ENCODE data around the gene MIEN1. TPM values are rescaled to one million over a fixed set of nuclear protein-coding genes. Genes with fewer than 3 reads are reported as not detected.
A peak's percentile ranks its signal among the peaks of the same experiment; 100 is the strongest.

MIEN1 gene
- 10 to 100 TPM; 41.0 to 43.8 TPM for total RNA-seq

DNA sequence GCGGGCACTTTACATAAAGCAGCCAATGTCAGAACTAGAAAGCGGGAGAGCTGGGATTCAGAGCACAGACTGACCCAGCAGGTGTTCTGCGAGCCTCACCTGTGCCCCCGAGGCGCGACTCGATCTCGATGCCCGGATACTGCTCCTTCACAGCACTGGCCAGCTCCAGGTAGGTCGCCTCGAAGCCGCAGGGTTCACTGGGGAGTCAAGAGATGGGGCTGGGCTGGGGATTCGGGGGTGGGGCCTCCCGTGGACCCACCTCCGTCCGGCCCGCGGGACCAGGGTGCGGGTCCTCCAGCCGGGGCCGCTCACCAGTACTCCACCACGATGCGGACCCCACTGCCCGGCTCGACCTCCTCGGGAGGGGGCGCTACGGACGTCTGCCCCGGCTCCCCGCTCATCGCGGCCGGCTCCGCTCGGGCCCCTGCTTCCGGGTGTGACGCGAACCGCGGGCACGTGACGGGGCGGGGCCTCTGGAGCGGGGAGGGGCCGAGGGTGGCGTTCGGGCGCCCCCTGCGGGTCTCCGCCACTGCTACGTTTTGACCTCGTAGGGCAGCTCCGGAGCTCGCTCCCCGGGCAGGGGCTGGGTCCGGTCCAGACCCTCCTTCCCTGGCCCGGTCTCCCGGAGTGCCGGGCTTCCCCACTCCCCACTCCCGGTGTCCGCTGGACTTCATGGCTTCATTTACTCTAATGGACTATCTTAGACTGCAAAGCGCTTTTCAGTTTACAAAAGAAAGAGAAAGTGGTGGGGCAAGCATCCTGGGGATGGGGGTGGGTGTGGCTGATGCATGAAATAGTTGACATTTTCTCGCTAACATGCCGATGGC lies at the start of gene MIEN1:
TSS of gene MIEN1 (minus strand) at position 438 of the 827 bp plus-strand sequence. CDS start at position 401, 37 bp downstream.
- Mint-ChIP-seq H3K27me3 (no peaks in the 10 kb centered on the region), H3K36me3 (peaks cover 16% of the 10 kb centered on the region), H3K27ac (peak within 1 kb of the TSS; percentile 73), H3K4me1 (ENCODE audit: low read depth) (peaks cover 12% of the 10 kb centered on the region), H3K9me3 (no peaks in the 10 kb centered on the region), H3K4me3 (peak within 1 kb of the TSS; percentile 88)
- DNase-seq = peak; percentile 95
- ChIA-PET CTCF (interaction anchor here (0.6 to 5.3 kb wide), 43 partner anchors 14 to 297 kb away, joined by 3 to 51 read pairs (median 5); partner anchors contain the start of genes IKZF3, PGAP3, PNMT and PPP1R1B), POLR2A (interaction anchor here (0.6 to 1.6 kb wide), 13 partner anchors 14 to 1062 kb away, joined by 3 to 7 read pairs (median 3); partner anchors contain the start of genes PGAP3 and PSMD3)
- intact Hi-C loops (cut with micrococcal nuclease) = loop anchor here (1.0 to 5.0 kb wide), 4 partner anchors 43 to 137 kb away; partner anchors contain the start of genes PGAP3 and STARD3

DNA sequence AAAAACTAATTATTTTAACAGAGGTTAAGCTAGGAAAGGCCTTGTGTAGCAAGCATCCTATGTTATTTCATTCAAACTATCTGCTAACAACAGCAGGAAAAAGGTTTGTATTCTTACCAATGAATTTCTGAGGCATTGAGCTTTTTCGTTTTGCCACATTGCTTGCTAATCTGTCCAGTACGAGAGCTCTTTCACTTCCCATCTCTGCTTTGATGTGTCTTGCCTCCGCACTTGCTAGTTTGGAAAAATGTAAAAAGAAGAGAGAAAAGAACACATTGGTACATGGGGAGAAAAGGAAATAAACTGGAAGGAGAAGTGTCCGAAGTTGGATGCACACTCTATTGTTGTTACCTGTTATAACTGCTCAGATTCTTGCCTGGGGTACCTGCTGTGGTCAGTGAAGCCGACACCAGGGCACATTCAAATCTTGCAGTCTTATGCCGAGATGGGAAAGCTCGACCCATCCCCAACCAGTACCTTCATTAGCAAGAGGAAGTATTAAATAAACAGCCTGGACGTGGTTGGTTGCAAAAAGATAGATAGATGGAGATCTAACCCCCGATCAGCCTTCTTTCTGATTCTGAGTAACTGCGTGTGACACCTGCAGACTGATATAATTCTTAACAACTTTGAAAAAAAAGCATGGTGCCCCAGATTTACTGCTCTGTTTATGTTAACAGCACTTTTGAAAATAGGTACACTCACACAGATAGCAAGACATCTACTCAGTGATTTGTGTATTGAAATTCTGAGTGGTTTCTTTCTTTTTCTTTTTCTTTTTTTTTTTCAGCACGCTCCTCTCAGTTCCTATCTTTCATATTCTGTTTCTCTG lies 47.4 kb upstream of the MIEN1 start:
- Mint-ChIP-seq H3K4me1 (ENCODE audit: low read depth) (peaks cover 84% of the 10 kb centered on the region), H3K9me3 (no peaks in the 10 kb centered on the region), H3K27ac (peak overlapping the region; percentile 88), H3K27me3 (no peaks in the 10 kb centered on the region), H3K36me3 (peaks cover 36% of the 10 kb centered on the region), H3K4me3 (peak overlapping the region; percentile 80)
- DNase-seq = no peak
- CTCF ChIA-PET = interaction anchor here (0.7 to 3.7 kb wide), 9 partner anchors 11 to 157 kb away, joined by 3 to 14 read pairs (median 5); no protein-coding TSS in a partner anchor
- POLR2A ChIA-PET = interaction anchor here (0.6 to 5.1 kb wide), 14 partner anchors 8 to 786 kb away, joined by 3 to 61 read pairs (median 4); partner anchors contain the start of gene IKZF3
- intact Hi-C loops (cut with micrococcal nuclease) = loop anchor here (1.0 to 5.0 kb wide), 4 partner anchors 7 to 375 kb away; partner anchors contain the start of gene FBXL20

DNA sequence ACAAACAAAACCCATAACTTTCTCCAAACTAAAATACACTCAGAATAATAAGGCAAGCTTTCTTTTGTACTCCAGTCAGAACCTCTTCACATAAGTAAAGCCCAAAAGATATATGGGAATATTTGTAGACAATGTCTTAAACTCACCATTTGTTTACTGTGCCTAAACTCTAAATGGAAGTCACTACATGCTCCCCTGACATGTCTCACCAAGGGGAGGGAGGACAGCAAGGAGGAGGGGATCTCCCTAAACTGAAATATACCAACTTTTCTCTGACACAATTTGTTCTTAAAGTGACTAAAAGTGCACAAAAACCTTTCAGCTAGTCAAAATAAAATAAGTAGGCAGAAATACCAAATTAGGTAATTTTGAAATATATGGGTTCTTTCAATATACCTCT lies 45.9 kb upstream of the MIEN1 start:
- H3K4me1 Mint-ChIP-seq (ENCODE audit: low read depth) = peaks cover 85% of the 10 kb centered on the region
- ChIA-PET POLR2A (interaction anchor here (0.9 to 5.1 kb wide), 10 partner anchors 17 to 788 kb away, joined by 3 to 61 read pairs (median 8); partner anchors contain the start of gene IKZF3), CTCF (interaction anchor here (0.7 to 3.7 kb wide), 8 partner anchors 15 to 155 kb away, joined by 3 to 14 read pairs (median 6); partner anchors contain the start of gene MIEN1)
- peak overlapping the region; percentile 88 for H3K27ac Mint-ChIP-seq
- H3K27me3 Mint-ChIP-seq = no peaks in the 10 kb centered on the region
- H3K36me3 Mint-ChIP-seq = peaks cover 38% of the 10 kb centered on the region
- DNase-seq = peak; percentile 47
- intact Hi-C loops (cut with micrococcal nuclease) = loop anchor here (2.0 to 5.0 kb wide), 2 partner anchors 37 to 374 kb away; partner anchors contain the start of gene FBXL20
- H3K4me3 Mint-ChIP-seq = peak overlapping the region; percentile 80
- H3K9me3 Mint-ChIP-seq = no peaks in the 10 kb centered on the region

DNA sequence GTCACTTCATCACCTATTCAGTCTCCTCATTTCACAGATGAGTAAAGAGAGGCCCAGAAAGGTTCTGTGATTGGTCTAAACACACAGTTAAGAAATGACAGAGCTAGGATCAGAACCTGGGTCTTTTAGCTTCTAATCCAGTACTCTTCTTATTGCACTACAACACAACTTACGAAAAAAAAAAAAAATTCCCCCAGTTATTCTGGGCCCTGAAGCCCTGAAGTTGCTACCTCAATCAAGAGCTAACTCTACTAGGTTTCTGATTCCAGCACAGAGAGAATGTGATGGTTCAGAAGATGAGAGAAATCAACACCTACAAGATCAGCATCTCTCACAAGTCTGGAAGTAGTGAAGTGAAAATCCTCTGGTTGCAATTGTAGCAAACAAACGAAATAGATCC lies 44.7 kb upstream of the MIEN1 start:
- no peak for DNase-seq
- Mint-ChIP-seq H3K9me3 (no peaks in the 10 kb centered on the region), H3K4me1 (ENCODE audit: low read depth) (peaks cover 89% of the 10 kb centered on the region), H3K4me3 (peak overlapping the region; percentile 80), H3K27ac (peak overlapping the region; percentile 88), H3K36me3 (peaks cover 41% of the 10 kb centered on the region), H3K27me3 (no peaks in the 10 kb centered on the region)
- CTCF ChIA-PET = interaction anchor here (0.7 to 3.7 kb wide), 5 partner anchors 10 to 90 kb away, joined by 3 to 14 read pairs (median 4); no protein-coding TSS in a partner anchor
- POLR2A ChIA-PET = interaction anchor here (1.1 to 5.1 kb wide), 8 partner anchors 13 to 90 kb away, joined by 5 to 61 read pairs (median 10); partner anchors contain the start of gene IKZF3
- intact Hi-C loops (cut with micrococcal nuclease) = loop anchor here (1.0 to 5.0 kb wide), 2 partner anchors 92 to 373 kb away; partner anchors contain the start of gene FBXL20

DNA sequence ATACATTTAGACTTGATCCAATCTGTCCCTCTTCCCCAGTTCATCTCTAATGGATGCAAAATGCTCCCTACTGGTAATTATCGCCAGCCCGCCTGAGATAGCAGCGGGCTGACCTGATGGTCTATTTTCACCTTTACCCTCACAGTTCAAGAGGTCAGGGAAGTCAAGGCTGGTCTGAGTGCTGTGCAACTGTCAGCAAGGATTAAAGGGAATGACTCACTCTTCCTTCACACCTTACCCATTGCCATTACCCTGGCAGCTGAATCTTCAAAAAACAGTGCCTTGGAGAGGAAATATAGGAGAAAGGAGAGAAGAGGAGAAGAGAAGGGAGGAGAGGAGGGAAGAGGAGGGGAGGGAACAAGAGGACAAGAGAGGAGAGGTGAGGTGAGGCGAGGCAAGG lies 43.7 kb upstream of the MIEN1 start:
- intact Hi-C loops (cut with micrococcal nuclease) = loop anchor here (5.0 kb wide), 3 partner anchors 153 to 323 kb away; partner anchors contain the start of genes LRRC3C, ORMDL3 and PSMD3
- no peak for DNase-seq
- ChIA-PET POLR2A (interaction anchor here (2.0 to 5.1 kb wide), 4 partner anchors 19 to 45 kb away, joined by 6 to 61 read pairs (median 18); no protein-coding TSS in a partner anchor), CTCF (no interaction called here)
- Mint-ChIP-seq H3K36me3 (peaks cover 43% of the 10 kb centered on the region), H3K27ac (peak overlapping the region; percentile 88), H3K4me1 (ENCODE audit: low read depth) (peaks cover 94% of the 10 kb centered on the region), H3K27me3 (no peaks in the 10 kb centered on the region), H3K9me3 (no peaks in the 10 kb centered on the region), H3K4me3 (peak overlapping the region; percentile 52)

DNA sequence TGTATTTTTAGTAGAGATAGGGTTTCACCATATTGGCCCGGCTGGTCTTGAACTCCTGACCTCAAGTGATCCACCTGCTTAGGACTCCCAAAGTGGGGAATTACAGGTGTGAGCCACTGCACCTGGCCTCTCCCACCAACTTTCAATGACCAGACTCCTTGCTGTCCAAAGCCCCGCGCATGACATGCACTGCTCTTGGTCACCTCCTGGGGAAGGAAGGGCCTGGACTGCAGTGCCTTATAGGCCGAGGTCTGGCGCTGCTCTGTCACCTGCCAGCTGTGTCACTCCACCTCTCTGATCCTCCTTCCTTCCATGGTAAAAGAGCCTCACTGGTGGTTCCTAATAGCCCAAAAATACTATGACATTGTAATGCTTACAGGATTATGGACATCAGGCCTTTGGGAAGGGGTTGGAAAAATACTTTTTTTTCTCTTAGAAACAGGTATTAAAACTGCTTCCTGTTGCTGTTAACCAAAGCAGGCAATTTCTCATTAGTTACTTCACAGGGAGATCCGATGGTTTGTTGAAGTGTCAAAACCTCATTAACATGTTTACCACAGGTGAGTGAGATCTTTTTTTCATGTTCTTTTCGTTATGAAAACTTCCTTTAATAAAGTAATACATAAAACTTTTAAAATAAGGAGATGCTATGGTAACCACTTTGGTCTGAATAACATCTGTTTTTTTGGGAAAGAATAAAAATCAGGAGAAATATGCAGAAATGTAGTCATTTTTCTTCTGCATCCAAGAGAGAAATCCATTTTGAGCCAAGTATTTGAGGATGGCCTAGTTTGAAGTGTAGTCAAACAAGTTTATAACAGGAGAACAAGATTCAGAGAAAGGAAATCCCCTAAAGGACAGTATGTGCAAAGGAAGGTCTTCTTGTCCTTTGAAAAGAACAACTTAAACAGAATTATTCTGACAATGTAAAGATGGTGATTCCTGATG lies 42.9 kb upstream of the MIEN1 start:
- ChIA-PET POLR2A (interaction anchor here (0.9 to 5.1 kb wide), 7 partner anchors 15 to 46 kb away, joined by 3 to 61 read pairs (median 6); no protein-coding TSS in a partner anchor), CTCF (interaction anchor here (0.9 kb wide), 1 partner anchor 15 kb away, joined by 3 read pairs; no protein-coding TSS in a partner anchor)
- no peaks in the 10 kb centered on the region for H3K9me3 Mint-ChIP-seq
- peaks cover 95% of the 10 kb centered on the region for H3K4me1 Mint-ChIP-seq (ENCODE audit: low read depth)
- peak overlapping the region; percentile 80 for H3K27ac Mint-ChIP-seq
- H3K36me3 Mint-ChIP-seq = peaks cover 48% of the 10 kb centered on the region
- intact Hi-C loops (cut with micrococcal nuclease) = loop anchor here (5.0 kb wide), 3 partner anchors 154 to 324 kb away; partner anchors contain the start of genes LRRC3C, ORMDL3 and PSMD3
- peak overlapping the region; percentile 18 for H3K4me3 Mint-ChIP-seq
- H3K27me3 Mint-ChIP-seq = no peaks in the 10 kb centered on the region
- no peak for DNase-seq

DNA sequence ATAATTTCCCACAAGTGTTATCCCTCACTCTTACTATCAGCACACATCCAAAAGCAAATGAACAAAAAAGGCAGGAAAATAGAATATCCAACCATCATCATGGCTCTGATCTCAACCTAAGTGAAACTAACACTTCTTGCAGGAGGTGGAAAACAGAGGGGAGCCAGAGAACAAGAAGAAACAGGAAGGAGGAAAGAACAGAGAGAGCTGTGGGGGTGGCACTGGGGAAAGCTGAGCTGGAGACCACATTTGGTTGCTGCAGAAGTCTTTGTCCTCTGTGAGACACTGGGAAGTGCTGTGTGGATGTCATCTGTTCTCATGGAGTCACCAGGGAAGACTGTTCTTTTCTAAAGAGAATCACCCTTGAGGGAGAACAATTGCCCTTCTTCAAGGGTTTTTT lies 42.1 kb upstream of the MIEN1 start:
- peaks cover 52% of the 10 kb centered on the region for H3K36me3 Mint-ChIP-seq
- CTCF ChIA-PET = interaction anchor here (0.9 to 1.0 kb wide), 2 partner anchors 14 to 19 kb away, joined by 3 read pairs; no protein-coding TSS in a partner anchor

GRCh38 chr17:39769974-39770587 lies 39.7 kb upstream of the MIEN1 start:
- H3K9me3 Mint-ChIP-seq = no peaks in the 10 kb centered on the region
- no peak overlapping the region for H3K4me3 Mint-ChIP-seq
- ChIA-PET POLR2A (interaction anchor here (1.1 to 2.2 kb wide), 11 partner anchors 7 to 97 kb away, joined by 3 to 42 read pairs (median 7); partner anchors contain the start of gene IKZF3), CTCF (interaction anchor here (0.6 to 2.0 kb wide), 13 partner anchors 9 to 149 kb away, joined by 3 to 16 read pairs (median 5); partner anchors contain the start of genes IKZF3 and MIEN1)
- H3K36me3 Mint-ChIP-seq = peaks cover 59% of the 10 kb centered on the region
- H3K27me3 Mint-ChIP-seq = no peaks in the 10 kb centered on the region
- intact Hi-C loops (cut with micrococcal nuclease) = loop anchor here (1.0 to 5.0 kb wide), 7 partner anchors 8 to 327 kb away; partner anchors contain the start of genes LRRC3C, ORMDL3 and PSMD3
- peak; percentile 82 for DNase-seq
- peaks cover 96% of the 10 kb centered on the region for H3K4me1 Mint-ChIP-seq (ENCODE audit: low read depth)
- H3K27ac Mint-ChIP-seq = peak overlapping the region; percentile 85

More for the DNA sequence above, 42.1 kb upstream of the MIEN1 start:
- peak overlapping the region; percentile 28 for H3K4me3 Mint-ChIP-seq
- H3K4me1 Mint-ChIP-seq (ENCODE audit: low read depth) = peaks cover 93% of the 10 kb centered on the region
- POLR2A ChIA-PET = interaction anchor here (0.9 to 1.2 kb wide), 4 partner anchors 14 to 19 kb away, joined by 3 to 4 read pairs (median 3); no protein-coding TSS in a partner anchor
- intact Hi-C loops (cut with micrococcal nuclease) = loop anchor here (5.0 kb wide), 3 partner anchors 155 to 325 kb away; partner anchors contain the start of genes LRRC3C, ORMDL3 and PSMD3
- peak overlapping the region; percentile 80 for H3K27ac Mint-ChIP-seq
- no peaks in the 10 kb centered on the region for H3K9me3 Mint-ChIP-seq
- H3K27me3 Mint-ChIP-seq = no peaks in the 10 kb centered on the region
- DNase-seq = no peak

GRCh38 chr17:39767147-39767546 lies 36.8 kb upstream of the MIEN1 start:
- POLR2A ChIA-PET = interaction anchor here (0.5 to 1.1 kb wide), 4 partner anchors 9 to 65 kb away, joined by 3 to 6 read pairs (median 3); no protein-coding TSS in a partner anchor
- peak; percentile 43 for DNase-seq
- intact Hi-C loops (cut with micrococcal nuclease) = no loop called here
- Mint-ChIP-seq H3K27me3 (no peaks in the 10 kb centered on the region), H3K4me1 (ENCODE audit: low read depth) (peaks cover 88% of the 10 kb centered on the region), H3K36me3 (peaks cover 59% of the 10 kb centered on the region), H3K9me3 (no peaks in the 10 kb centered on the region), H3K27ac (peak overlapping the region; percentile 85), H3K4me3 (peak overlapping the region; percentile 4)
- CTCF ChIA-PET = interaction anchor here (1.3 kb wide), 1 partner anchor 10 kb away, joined by 3 read pairs; no protein-coding TSS in a partner anchor
